Ovary (tissue), 9 donors: ENCODE measurements around the gene TIMELESS. TPM values are rescaled to one million over a fixed set of nuclear protein-coding genes. Genes with fewer than 3 reads are reported as not detected.
"Not testable (repeated sequence)": the region's sequence is repeated elsewhere in the genome, so short reads cannot be mapped to it uniquely, and the experiment has no call there.

Experiments used
- DNase-seq, 5 donors: peaks; one replicate each; pipeline ENCODE4 v3.0.0-alpha.2; 2019 to 2020
- H3K27ac ChIP-seq, 2 donors: fragments of 200-600 bp; one replicate each; pipeline versions ENCODE4 v1.5.1 to v1.8.0; 2019 to 2022
- H3K27me3 ChIP-seq: fragments of 200-600 bp; one replicate; pipeline ENCODE4 v1.8.0; 2022
- H3K36me3 ChIP-seq: fragments of 200-600 bp; sonication (generic); one replicate; pipeline ENCODE4 v1.5.1; 2019
- H3K4me1 ChIP-seq: one replicate; pipeline ENCODE4 v1.8.1; 2013; ENCODE audit warnings: mild to moderate bottlenecking, moderate library complexity; ENCODE audit not compliant: insufficient read depth
- H3K4me3 ChIP-seq: fragments of 200-600 bp; sonication (generic); one replicate; pipeline ENCODE4 v1.5.1; 2017
- H3K9me3 ChIP-seq, 2 donors: fragments of 200-600 bp in 1 of 2; sonication (generic) in 1 of 2; one replicate each; pipeline versions ENCODE4 v1.5.1 to v1.8.1; 2013 to 2019; ENCODE audit warnings: mild to moderate bottlenecking in 1 of 2, moderate library complexity in 1 of 2
- EP300 ChIP-seq: sonication (generic); formaldehyde crosslinking; IDR thresholded peaks from one replicate; pipeline ENCODE4 v1.6.1; 2017; ENCODE audit warnings: antibody characterized with exemption
- POLR2A ChIP-seq: fragments of 450-650 bp; IDR thresholded peaks from one replicate; pipeline ENCODE4 v1.6.1; 2017; ENCODE audit warnings: antibody characterized with exemption, mild to moderate bottlenecking, moderate library complexity
- WGBS, 3 donors: extraction: QIAGEN DNeasy Blood & Tissue Kit in 1 of 3; methylation state at CpG; one replicate each; pipeline versions ENCODE4 v1.1.5 to v1.1.7; 2013 to 2017; 5-methylcytosine and 5-hydroxymethylcytosine counted together
- intact Hi-C, 4 donors: fragments of 100-400 bp; cut with DNase I; formaldehyde crosslinking; loops; one replicate each; pipeline versions ENCODE4 v1.11.0 to v1.15.1; 2022 to 2023
- polyA plus RNA-seq, 2 donors: library from polyadenylated mRNA; stranded (reverse); fragments of 200-250 nt in 1 of 2; fragments of 350-450 nt in 1 of 2; fragmentation: Illumina TruSeq in 1 of 2; extraction: RNeasy Lipid Tissue Mini Kit (QIAGEN cat#74804) in 1 of 2; gene quantifications; one replicate each; pipeline ENCODE4 v1.2.3, GENCODE V29; 2013 to 2014
- total RNA-seq, 7 donors: library from RNA; depleted of rRNA in 2 of 7; stranded (reverse); fragments of >200 nt in 2 of 7; fragmentation: NEBNext Ultra II Directional in 3 of 7; extraction: Animal tissue kit (Norgen Biotek cat#: 25700) in 3 of 7; gene quantifications; one replicate each; pipeline versions ENCODE4 v1.1.0 to v1.2.4, GENCODE V29; 2016 to 2023
- TF ChIP-seq, protein P1 (sequence below), 3 donors: fragments of 450-650 bp in 2 of 3; fragments of 200-600 bp in 1 of 3; IDR thresholded peaks; one replicate each; pipeline versions ENCODE4 v1.5.1 to v1.8.0; 2016 to 2022; ENCODE audit warnings: antibody characterized with exemption in 3 of 3, mild to moderate bottlenecking in 1 of 3
- donor health status: DM: no; HTN: no; CAD: no; lungs with moderate emphysema.
- donor health status: DM: no; HTN: no; CAD: no.
- donor health status: Bipolar disorder and iron deficiency.
- donor health status: DM: yes; HTN: yes; CAD: no.
- donor health status: DM: no; HTN: no; CAD: no.
- donor health status: DM: yes; HTN: yes; CAD: no.

TIMELESS gene
- total and polyA plus RNA-seq, 9 donors = 2.1 to 6.4 (median 3.2) TPM

- no peak overlapping the region for H3K4me3 ChIP-seq
- H3K27me3 ChIP-seq = no peaks in the 10 kb centered on the region
- WGBS, 3 donors = 68 to 76% (median 70%) methylated on average over 6 of the region's 6 CpGs
- H3K36me3 ChIP-seq = no peaks in the 10 kb centered on the region
- H3K27ac ChIP-seq = no peak overlapping the region
- no peak for TF ChIP-seq EP300
- TF ChIP-seq POLR2A = no peak
- TF ChIP-seq, protein P1, sequence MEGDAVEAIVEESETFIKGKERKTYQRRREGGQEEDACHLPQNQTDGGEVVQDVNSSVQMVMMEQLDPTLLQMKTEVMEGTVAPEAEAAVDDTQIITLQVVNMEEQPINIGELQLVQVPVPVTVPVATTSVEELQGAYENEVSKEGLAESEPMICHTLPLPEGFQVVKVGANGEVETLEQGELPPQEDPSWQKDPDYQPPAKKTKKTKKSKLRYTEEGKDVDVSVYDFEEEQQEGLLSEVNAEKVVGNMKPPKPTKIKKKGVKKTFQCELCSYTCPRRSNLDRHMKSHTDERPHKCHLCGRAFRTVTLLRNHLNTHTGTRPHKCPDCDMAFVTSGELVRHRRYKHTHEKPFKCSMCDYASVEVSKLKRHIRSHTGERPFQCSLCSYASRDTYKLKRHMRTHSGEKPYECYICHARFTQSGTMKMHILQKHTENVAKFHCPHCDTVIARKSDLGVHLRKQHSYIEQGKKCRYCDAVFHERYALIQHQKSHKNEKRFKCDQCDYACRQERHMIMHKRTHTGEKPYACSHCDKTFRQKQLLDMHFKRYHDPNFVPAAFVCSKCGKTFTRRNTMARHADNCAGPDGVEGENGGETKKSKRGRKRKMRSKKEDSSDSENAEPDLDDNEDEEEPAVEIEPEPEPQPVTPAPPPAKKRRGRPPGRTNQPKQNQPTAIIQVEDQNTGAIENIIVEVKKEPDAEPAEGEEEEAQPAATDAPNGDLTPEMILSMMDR (IDR thresholded peaks at IDR 0.05) = no peak
- DNase-seq = no peak
- no peaks in the 10 kb centered on the region for H3K9me3 ChIP-seq
- no peaks in the 10 kb centered on the region for H3K4me1 ChIP-seq
- intact Hi-C loops = no loop called here
Observed at GRCh38 chr12:56411781-56412639, 37.2 kb downstream of the TIMELESS start.

DNA sequence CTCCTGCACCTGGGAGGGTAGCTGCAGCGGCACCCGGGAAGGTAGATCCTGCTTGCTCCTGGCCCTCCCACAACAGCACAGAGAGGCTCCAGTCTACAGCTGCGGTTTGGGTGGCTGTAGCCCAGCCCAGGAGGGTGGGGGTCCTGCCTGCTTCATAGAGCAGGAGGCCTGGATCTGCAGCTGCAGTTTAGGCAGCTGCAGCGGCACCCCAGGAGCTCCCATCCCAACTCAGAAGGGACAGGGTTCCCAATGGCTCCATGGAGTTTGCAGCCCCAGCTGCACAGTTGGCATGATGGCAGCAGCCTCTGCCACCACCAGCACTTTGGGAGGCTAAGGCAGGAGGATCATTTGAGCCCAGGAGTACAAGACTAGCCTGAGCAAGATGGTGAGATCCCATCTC is 38.5 kb downstream of the TIMELESS start:
- TF ChIP-seq POLR2A = no peak
- TF ChIP-seq, protein P1 (IDR thresholded peaks at IDR 0.05) = no peak
- no peak for TF ChIP-seq EP300
- Histone ChIP-seq H3K36me3 (no peaks in the 10 kb centered on the region), H3K4me3 (no peak overlapping the region), H3K9me3 (no peaks in the 10 kb centered on the region), H3K27ac (no peak overlapping the region), H3K27me3 (no peaks in the 10 kb centered on the region), H3K4me1 (no peaks in the 10 kb centered on the region)
- 76 to 84% (median 83%) methylated on average over 3 to 4 of the region's 4 CpGs for WGBS, 3 donors
- DNase-seq = no peak
- intact Hi-C loops = no loop called here

DNA sequence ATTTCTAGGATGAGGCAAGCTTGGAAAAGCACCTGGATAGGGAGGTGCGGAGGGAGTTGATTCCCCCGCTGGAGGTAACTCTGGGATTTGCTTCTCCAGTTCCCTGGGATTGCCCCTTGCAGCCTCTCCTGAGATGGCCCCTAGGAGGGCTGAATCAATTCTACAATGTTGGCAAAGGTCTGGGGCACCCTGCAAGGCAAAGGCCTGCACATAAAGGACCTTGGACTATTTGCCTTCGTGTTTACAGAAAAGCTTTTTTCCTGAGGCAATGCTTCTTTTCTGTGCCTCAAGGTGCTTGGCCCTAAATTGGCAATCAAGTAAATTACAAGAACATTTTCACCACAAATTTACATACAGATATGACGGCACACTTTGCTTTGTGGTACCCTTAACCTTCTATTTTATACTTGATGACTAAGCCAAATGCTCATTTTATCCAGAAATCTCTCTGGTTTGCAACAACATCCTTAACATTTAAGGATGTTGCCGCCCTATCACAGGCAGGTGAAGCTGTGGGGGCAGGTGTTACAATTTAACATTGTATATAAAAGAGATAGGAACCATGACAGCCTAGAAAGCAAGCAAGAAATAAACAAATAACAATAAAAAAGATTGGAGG is 40.3 kb downstream of the TIMELESS start:
- no peak overlapping the region for H3K27ac ChIP-seq
- no peak overlapping the region for H3K4me3 ChIP-seq
- H3K9me3 ChIP-seq = no peaks in the 10 kb centered on the region
- no peaks in the 10 kb centered on the region for H3K36me3 ChIP-seq
- H3K4me1 ChIP-seq = no peaks in the 10 kb centered on the region
- TF ChIP-seq EP300 = no peak
- DNase-seq = no peak
- WGBS, 3 donors = 80 to 95% (median 89%) methylated on average over 5 of the region's 5 CpGs
- intact Hi-C loops = no loop called here
- H3K27me3 ChIP-seq = no peaks in the 10 kb centered on the region

- intact Hi-C loops = not testable (repeated sequence)
- WGBS, 3 donors = 87 to 91% (median 89%) methylated on average over 3 of the region's 3 CpGs
Observed at GRCh38 chr12:56404227-56404626, 45.0 kb downstream of the TIMELESS start.

GRCh38 chr12:56401612-56402011 is 47.6 kb downstream of the TIMELESS start:
- H3K4me3 ChIP-seq, H3K27ac ChIP-seq, DNase-seq, H3K9me3 ChIP-seq, H3K36me3 ChIP-seq, H3K4me1 ChIP-seq, H3K27me3 ChIP-seq, intact Hi-C loops: not testable (repeated sequence)

More at GRCh38 chr12:56404227-56404626, 45.0 kb downstream of the TIMELESS start:
- H3K36me3 ChIP-seq, H3K4me1 ChIP-seq, DNase-seq, H3K27me3 ChIP-seq, H3K4me3 ChIP-seq, H3K27ac ChIP-seq, H3K9me3 ChIP-seq: not testable (repeated sequence)

GRCh38 chr12:56401125-56401524 is 48.1 kb downstream of the TIMELESS start:
- WGBS, 3 donors = 59 to 79% (median 76%) methylated on average over 1 to 2 of the region's 3 CpGs
- H3K27ac ChIP-seq, H3K4me1 ChIP-seq, DNase-seq, H3K36me3 ChIP-seq, H3K27me3 ChIP-seq, H3K4me3 ChIP-seq, H3K9me3 ChIP-seq, intact Hi-C loops: not testable (repeated sequence)

DNA sequence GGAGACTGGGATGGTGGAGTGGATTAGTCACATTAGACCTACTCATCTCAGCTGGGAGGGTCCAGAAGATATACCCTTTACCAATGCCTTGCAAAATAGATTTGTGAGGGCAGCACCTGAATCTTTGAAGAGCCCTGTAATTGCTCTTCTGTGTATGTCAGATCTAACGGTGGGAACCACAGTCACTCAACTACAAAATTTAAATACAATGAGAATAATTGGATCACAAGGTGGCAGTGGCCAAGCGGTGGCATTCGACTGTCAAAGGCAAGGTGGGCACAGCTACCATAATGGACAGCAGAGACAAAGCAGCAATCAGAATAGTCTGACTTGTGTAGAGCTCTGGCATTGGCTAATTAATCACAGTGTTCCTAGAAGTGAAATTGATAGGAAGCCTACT is 49.8 kb downstream of the TIMELESS start:
- H3K36me3 ChIP-seq, H3K4me3 ChIP-seq, H3K4me1 ChIP-seq, DNase-seq, H3K27me3 ChIP-seq, H3K9me3 ChIP-seq, H3K27ac ChIP-seq, intact Hi-C loops: not testable (repeated sequence)
- WGBS, 3 donors = 77 to 94% (median 87%) methylated on average over 3 of the region's 3 CpGs
